KOPT-K1 (cell line): Measurements from ENCODE around the gene PPEF1.
"Not testable (repeated sequence)": the region's sequence is repeated elsewhere in the genome, so short reads cannot be mapped to it uniquely, and the experiment has no call there.

Source experiments
- H3K27ac ChIP-seq: fragments of 200-600 bp; sonication (generic); 2 replicates; pipeline ENCODE4 v1.5.1; 2016; ENCODE audit warnings: antibody characterized with exemption, mild to moderate bottlenecking, low read depth, low read length; ENCODE audit not compliant: poor library complexity, severe bottlenecking
- H3K36me3 ChIP-seq: fragments of 200-600 bp; sonication (generic); 2 replicates; pipeline ENCODE4 v1.5.1; 2017; ENCODE audit warnings: antibody characterized with exemption, mild to moderate bottlenecking, low read length, moderate library complexity; ENCODE audit not compliant: insufficient read depth
- H3K9me3 ChIP-seq: fragments of 200-600 bp; sonication (generic); 2 replicates; pipeline ENCODE4 v1.5.1; 2017; ENCODE audit warnings: antibody characterized with exemption, low read length, mild to moderate bottlenecking; ENCODE audit not compliant: insufficient read depth, poor library complexity, severe bottlenecking

PPEF1 gene

GRCh38 chrX:18748499-18748898, 41.1 kb downstream of the PPEF1 start:
- Histone ChIP-seq H3K27ac (no peak overlapping the region), H3K9me3 (no peaks in the 10 kb centered on the region), H3K36me3 (no peaks in the 10 kb centered on the region)

GRCh38 chrX:18753631-18754030, 46.2 kb downstream of the PPEF1 start:
- Histone ChIP-seq H3K27ac (no peak overlapping the region), H3K9me3 (no peaks in the 10 kb centered on the region), H3K36me3 (no peaks in the 10 kb centered on the region)

GRCh38 chrX:18755651-18756050, 48.2 kb downstream of the PPEF1 start:
- no peak overlapping the region for H3K27ac ChIP-seq
- no peaks in the 10 kb centered on the region for H3K36me3 ChIP-seq

GRCh38 chrX:18757956-18758932, 50.8 kb downstream of the PPEF1 start:
- Histone ChIP-seq H3K36me3 (no peaks in the 10 kb centered on the region), H3K27ac (no peak overlapping the region), H3K9me3 (no peaks in the 10 kb centered on the region)

More at GRCh38 chrX:18755651-18756050, 48.2 kb downstream of the PPEF1 start:
- H3K9me3 ChIP-seq, result no peaks in the 10 kb centered on the region

GRCh38 chrX:18761750-18762149, 54.3 kb downstream of the PPEF1 start:
- H3K9me3 ChIP-seq, result no peaks in the 10 kb centered on the region
- H3K36me3 ChIP-seq, result no peaks in the 10 kb centered on the region

GRCh38 chrX:18763106-18763505, 55.7 kb downstream of the PPEF1 start:
- H3K9me3 ChIP-seq, H3K27ac ChIP-seq, H3K36me3 ChIP-seq: not testable (repeated sequence)

More at GRCh38 chrX:18761750-18762149, 54.3 kb downstream of the PPEF1 start:
- H3K27ac ChIP-seq, result no peak overlapping the region

GRCh38 chrX:18769364-18769763, 61.9 kb downstream of the PPEF1 start:
- H3K36me3 ChIP-seq, result no peaks in the 10 kb centered on the region
- no peaks in the 10 kb centered on the region for H3K9me3 ChIP-seq
- H3K27ac ChIP-seq, result no peak overlapping the region

- Histone ChIP-seq H3K9me3 (no peaks in the 10 kb centered on the region), H3K36me3 (no peaks in the 10 kb centered on the region), H3K27ac (no peak overlapping the region)
These were observed 62.5 kb downstream of the PPEF1 start for GRCh38 chrX:18769812-18770573.

GRCh38 chrX:18789916-18790315, 82.5 kb downstream of the PPEF1 start:
- Histone ChIP-seq H3K27ac (no peak overlapping the region), H3K36me3 (no peaks in the 10 kb centered on the region), H3K9me3 (no peaks in the 10 kb centered on the region)

GRCh38 chrX:18792828-18793227, 85.4 kb downstream of the PPEF1 start:
- no peaks in the 10 kb centered on the region for H3K36me3 ChIP-seq
- no peak overlapping the region for H3K27ac ChIP-seq
- H3K9me3 ChIP-seq, result no peaks in the 10 kb centered on the region

- H3K27ac ChIP-seq, result no peak overlapping the region
- no peaks in the 10 kb centered on the region for H3K36me3 ChIP-seq
- H3K9me3 ChIP-seq, result no peaks in the 10 kb centered on the region
These were observed 86.2 kb downstream of the PPEF1 start for GRCh38 chrX:18793601-18794089.

- H3K36me3 ChIP-seq, result no peaks in the 10 kb centered on the region
- H3K9me3 ChIP-seq, result no peaks in the 10 kb centered on the region
- no peak overlapping the region for H3K27ac ChIP-seq
These were observed 89.7 kb downstream of the PPEF1 start for GRCh38 chrX:18797141-18797540.

- Histone ChIP-seq H3K36me3 (no peaks in the 10 kb centered on the region), H3K9me3 (no peaks in the 10 kb centered on the region), H3K27ac (no peak overlapping the region)
These were observed 92.5 kb downstream of the PPEF1 start for GRCh38 chrX:18799911-18800310.

GRCh38 chrX:18809641-18810040, 102.2 kb downstream of the PPEF1 start:
- no peaks in the 10 kb centered on the region for H3K36me3 ChIP-seq
- no peaks in the 10 kb centered on the region for H3K9me3 ChIP-seq
- H3K27ac ChIP-seq, result no peak overlapping the region

GRCh38 chrX:18810416-18810815, 103.0 kb downstream of the PPEF1 start:
- Histone ChIP-seq H3K36me3 (no peaks in the 10 kb centered on the region), H3K9me3 (no peaks in the 10 kb centered on the region), H3K27ac (no peak overlapping the region)
